Measurements from ENCODE around the gene TMEM151B. TPM values are rescaled to one million over a fixed set of nuclear protein-coding genes. Genes with fewer than 3 reads are reported as not detected.
"Not testable (repeated sequence)": the region's sequence is repeated elsewhere in the genome, so short reads cannot be mapped to it uniquely, and the experiment has no call there.

The TMEM151B gene
- polyA plus RNA-seq, 4 donors = 0.41 to 1.4 (median 0.98) TPM

DNA sequence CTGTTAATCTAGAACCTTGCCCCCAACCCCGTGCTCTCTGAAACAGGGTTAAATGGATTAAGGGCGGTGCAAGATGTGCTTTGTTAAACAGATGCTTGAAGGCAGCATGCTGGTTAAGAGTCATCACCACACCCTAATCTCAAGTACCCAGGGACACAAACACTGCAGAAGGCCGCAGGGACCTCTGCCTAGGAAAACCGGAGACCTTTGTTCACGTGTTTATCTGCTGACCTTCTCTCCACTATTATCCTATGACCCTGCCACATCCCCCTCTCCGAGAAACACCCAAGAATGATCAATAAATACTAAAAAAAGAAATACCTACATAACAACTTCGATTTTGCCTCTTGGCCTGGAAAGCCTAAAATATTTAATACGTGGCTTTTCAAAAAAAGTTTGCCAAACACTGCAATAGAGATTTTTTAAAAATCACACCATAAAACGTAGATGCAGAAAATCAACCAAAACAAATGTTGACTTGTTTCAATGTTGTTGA, 46.9 kb downstream of the TMEM151B start:
- not testable (repeated sequence) for DNase-seq (ENCODE audit: low read depth in 4 of 4, low spot score in 2 of 4)

DNA sequence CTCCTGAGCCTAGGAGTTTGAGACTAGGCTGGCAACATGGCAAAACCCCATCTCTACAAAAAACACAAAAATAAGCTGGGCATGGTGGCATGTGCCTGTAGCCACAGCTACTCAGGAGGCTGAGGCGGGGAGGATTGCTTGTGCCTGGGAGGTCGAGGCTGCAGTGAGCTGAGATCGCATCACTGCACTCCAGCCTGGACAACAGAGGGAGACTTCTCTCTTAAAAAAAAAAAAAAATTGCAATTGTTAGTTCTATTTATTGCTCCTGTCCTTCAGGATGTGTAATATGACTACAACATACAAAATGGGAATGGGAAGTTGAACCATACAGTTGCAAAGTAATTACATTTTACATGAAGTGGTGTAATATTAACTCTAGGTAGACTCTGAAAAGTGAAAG, 51.0 kb downstream of the TMEM151B start:
- no peak for DNase-seq (ENCODE audit: low read depth in 4 of 4, low spot score in 2 of 4)

DNA sequence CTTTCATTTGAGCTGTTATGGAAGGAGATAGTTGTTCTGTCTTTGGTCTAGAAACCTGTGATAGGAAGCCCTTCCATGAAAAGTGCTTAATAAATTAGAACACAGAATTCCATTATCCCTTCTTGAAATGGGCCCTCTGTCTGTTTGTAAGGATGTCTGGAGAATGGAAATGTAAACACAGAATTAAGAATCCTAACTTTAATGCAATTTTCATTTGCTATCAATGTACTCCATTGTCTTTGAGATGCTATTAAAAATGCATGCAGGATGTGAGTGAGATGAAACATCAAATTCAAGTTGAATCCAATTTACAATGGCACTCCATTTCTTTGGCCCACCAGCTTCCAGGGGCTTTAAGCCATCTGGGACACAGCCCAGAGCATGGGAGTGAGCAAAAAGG, 56.8 kb downstream of the TMEM151B start:
- DNase-seq (ENCODE audit: low read depth in 4 of 4, low spot score in 2 of 4) = no peak

DNA sequence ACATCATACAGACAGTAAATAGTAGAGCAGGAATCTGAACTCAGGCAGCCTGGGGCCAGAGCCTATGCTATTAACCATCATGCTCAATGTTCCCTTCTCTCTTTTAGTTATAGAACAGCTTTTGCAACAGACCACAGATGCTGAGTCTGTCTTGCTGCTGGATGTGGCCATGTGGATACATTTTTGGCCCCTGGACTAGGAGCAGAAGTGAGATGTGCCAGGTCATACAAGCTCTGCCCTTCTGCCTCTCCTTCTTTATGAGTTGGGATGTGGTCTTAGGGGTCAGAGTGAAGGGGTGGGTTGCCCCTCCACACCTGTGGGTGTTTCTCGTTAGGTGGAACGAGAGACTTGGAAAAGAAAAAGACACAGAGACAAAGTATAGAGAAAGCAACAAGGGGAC, 57.5 kb downstream of the TMEM151B start:
- DNase-seq (ENCODE audit: low read depth in 4 of 4, low spot score in 2 of 4) = no peak

DNA sequence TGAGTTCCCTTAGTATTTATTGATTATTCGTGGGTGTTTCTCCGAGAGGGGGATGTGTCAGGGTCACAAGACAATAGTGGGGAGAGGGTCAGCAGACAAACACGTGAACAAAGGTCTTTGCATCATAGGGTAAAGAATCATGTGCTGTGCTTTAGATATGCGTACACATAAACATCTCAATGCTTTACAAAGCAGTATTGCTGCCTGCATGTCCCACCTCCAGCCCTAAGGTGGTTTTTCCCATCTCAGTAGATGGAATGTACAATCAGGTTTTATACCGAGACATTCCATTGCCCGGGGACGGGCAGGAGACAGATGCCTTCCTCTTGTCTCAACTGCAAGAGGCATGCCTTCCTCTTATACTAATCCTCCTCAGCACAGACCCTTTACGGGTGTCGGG, 58.0 kb downstream of the TMEM151B start:
- DNase-seq (ENCODE audit: low read depth in 4 of 4, low spot score in 2 of 4) = not testable (repeated sequence)

DNA sequence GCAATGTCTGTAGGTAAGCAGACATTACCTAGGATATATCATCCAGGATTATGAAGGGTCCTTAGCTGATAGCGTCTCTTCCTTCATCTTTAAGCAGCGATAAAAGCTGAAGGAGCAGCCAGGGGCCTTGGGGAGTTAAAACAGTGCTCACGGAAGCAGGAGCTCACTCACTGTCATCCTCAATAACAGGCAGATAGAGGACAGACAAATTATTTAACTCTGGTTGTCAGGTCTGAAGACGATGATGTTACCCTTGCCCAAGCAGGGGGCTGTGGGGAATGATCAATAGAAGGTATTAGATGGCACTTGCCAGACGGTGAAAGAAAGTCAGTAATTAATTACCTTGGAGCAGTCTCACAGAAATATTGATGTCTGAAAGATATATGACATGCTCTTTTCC, 59.6 kb downstream of the TMEM151B start:
- DNase-seq (ENCODE audit: low read depth in 4 of 4, low spot score in 2 of 4) = no peak

DNA sequence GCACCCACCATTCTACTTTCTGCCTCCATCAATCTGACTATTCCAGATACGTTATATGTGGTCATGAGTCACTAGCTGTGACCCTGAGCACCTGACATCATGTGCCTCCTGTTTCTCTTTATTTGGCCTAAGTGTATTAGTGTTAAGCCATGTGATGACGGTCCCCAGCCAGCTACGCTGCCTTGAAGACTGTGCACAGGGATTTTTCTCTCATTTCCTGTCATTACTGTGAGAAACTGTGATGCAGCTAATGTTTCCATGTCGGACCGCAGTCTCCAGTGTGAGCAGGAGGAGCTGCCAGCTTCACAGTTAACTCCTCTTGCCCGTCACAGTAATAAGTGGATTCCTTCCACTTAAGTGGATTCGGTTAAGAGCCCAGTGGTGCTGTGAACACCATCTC, 62.3 kb downstream of the TMEM151B start:
- no peak for DNase-seq (ENCODE audit: low read depth in 4 of 4, low spot score in 2 of 4)

DNA sequence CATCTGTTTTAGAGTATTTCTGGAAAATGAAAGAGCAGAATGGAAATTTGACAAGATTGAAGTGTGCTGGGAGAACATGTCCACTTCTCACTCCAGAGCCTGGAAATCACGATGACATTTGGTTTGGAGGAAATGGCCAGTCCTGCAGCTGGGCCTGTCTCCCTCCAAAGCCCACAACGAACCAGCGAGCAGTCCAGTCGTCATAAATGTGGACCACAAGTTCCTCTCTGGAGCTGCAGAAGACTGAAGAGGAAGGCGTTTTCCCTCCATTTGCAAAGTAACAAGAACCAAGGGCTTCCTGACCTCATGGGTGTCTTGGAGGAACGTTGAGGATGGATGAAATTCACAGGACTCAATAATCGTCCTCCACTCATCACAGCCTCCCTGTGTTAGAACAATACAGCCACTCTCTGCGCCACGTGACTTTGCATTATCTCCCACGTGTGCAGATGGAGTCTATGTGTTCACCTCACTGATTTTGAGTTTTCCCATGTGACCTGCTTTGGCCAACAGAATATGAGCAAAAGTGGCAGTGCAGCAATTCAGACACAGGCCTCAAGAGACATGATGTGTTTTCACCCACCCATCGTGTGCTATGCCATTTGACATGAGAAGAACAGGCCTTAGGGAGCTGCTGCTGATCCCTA, 63.1 kb downstream of the TMEM151B start:
- DNase-seq (ENCODE audit: low read depth in 4 of 4, low spot score in 2 of 4) = no peak

DNA sequence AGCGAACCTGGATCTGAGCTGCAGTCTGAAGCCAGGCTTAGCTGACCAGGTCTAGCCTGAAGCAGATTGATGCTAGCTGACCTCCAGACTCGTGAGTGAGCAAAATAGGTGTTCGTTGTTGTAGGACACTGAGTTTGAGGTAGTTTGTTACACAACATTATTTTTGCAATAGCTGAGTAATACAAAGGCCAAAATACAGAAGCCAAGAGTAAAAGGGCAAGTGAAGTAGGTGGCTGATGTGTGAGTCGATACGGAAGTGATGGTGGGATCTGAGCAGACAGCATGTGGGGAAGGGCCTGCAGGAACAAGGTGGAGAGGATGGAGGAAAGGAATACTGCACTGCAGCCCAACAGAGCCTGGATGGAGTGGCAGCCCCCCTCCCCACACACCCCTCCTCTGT, 63.7 kb downstream of the TMEM151B start:
- DNase-seq (ENCODE audit: low read depth in 4 of 4, low spot score in 2 of 4) = no peak

DNA sequence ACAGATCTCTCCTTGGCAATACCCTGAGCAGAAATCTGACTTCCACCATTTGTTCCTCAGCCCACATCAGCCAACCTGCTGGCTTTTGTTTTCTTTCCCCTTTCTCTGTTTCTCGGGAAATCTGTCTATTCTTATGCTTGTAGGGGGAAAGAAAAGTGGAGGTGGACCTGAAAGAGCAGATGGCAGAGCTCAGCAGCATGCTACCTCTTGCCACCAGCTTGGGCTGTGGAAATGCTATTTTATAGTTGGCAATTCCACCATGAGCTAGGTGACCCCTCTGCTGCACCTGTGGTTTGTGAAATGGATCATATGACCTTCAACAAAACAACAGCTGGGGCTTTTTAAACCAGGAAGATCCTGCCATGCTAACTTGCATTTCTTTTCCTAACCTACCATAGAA, 65.4 kb downstream of the TMEM151B start:
- no peak for DNase-seq (ENCODE audit: low read depth in 4 of 4, low spot score in 2 of 4)

DNA sequence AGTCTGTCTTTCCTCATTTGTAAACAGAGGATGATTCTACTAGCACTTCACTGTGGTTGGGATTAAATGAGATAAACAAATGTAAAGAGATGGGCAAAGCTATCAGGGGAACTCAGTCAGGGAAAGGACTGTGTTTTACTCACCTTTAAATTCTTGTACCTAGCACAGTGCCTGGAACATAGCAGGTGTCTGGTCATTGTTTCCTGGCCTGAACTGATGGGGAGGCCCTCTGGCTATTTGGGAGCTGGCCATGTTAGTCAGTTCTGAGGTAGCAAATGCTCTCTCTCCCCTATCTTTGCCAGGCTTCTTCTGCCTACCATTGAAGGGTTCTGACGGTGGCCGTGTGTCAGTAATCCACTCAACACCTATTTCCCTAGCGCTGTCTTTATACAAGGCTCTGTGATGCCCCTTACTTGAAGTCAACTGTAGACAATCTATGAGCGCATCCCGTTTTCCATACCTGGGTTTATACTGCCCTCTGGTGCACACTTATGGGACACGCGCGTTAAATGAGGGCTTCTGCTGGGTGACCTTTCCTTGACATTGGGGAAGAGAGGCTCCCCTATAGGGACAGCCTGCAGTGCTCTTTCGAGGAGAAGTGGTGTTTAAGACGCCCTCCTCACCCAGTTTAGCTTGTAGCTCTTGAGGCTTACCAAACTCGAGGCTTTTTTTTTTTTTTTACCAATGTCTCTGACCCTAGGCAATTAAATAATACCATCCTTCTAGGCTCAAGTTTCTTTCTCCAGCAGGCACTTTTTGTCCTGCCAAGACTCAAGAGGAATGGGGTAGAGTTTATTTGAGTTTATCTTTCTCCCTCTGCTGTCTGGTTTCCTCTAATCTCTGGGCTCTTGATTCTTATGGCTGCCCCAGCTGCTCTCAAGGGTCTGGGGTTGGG, 68.2 kb downstream of the TMEM151B start:
- peak in 1 of 4 donors; percentile 44 for DNase-seq (ENCODE audit: low read depth in 4 of 4, low spot score in 2 of 4)

DNA sequence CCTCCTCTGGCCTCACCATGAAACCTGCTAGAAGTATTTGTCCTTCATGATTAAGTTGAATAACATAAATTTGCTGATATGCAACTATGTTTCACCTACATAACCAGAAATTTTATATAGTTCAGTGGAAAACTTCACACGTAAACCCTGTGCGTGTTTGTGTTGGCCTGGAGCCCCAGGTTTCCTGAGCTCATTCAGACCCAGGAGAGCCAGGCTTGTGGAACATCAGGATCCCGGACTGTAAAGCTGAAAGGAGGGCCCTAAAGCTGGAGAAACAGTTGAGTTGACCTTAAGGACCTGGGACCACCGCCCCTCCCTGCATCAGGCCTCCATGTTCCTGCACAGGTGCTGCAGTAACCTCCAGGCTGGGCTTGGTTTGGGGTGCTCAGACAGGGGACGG, 69.1 kb downstream of the TMEM151B start:
- DNase-seq (ENCODE audit: low read depth in 4 of 4, low spot score in 2 of 4) = no peak

DNA sequence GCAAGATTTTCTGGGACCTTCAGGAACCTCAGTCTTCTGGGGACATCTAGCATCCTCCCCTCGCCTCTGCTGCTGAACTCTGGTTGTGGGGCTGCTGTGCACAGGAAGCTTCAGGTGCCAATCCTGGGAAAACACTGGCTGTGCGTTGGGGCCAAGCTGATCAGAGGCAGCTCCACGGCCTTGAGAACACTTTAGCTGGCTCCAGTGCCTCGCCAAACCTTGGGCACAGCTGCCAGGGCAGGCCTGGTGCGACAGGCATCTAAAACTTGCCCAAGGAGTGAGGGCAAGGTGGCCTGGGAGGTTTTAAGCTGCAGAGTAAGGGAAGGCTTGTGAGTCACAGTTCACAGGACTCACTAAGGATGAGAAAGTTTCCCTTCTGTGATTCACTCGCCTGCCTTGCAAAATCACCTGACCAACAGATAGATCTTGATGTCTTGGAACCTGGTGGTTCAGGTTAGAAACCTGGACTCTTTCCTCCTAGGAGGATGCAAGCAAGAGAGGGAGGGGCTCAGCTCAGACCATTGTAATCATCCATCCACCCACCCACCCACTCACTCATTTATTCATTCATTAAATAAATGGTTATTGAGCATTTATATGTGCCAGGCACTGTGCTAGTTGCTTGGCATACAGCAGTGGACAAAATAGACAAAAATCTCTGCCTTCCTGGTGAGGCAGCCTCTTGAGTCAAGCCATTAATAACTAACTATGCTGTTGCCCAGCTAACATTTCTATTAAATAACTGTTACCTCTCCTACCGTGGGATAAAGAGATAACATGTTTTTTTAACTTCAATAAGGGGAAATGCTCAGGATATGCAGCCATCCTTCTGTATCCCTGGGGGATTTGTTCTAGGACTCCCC, 69.7 kb downstream of the TMEM151B start:
- no peak for DNase-seq (ENCODE audit: low read depth in 4 of 4, low spot score in 2 of 4)

DNA sequence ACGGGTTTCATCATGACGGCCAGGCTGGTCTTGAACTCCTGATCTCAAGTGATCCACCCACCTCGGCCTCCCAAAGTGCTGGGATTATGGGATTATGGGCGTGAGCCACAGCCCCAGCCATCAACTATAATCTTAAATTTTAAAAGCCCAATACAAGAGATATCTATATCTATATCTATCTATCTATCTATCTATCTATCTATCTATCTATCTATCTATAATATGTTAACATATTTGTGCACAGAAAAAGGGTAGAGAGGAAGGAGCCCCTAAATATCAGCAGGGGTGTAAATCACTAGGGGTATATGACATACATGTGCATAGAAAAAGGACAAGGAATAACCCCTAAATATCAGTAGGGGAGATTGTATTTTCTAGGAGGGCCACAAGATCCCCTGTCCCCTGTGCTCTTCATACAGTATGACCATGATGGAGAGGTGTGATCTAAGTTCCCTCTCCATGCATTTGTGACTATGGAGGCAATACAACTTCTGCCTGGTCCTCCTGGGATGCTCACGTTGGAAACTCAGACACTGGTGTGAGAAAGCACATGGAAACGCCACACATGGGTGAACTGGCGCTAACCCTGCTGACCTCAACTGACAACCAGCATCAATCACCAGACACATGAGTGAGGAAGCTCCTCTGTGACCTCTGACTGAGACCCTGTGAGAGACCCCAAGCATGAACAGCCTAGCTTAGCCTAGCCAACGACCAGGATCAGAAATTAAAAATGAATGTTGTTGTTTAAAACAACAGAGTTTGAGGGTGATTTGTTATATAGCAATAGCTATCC, 71.0 kb downstream of the TMEM151B start:
- DNase-seq (ENCODE audit: low read depth in 4 of 4, low spot score in 2 of 4) = peak in 1 of 4 donors; percentile 29

DNA sequence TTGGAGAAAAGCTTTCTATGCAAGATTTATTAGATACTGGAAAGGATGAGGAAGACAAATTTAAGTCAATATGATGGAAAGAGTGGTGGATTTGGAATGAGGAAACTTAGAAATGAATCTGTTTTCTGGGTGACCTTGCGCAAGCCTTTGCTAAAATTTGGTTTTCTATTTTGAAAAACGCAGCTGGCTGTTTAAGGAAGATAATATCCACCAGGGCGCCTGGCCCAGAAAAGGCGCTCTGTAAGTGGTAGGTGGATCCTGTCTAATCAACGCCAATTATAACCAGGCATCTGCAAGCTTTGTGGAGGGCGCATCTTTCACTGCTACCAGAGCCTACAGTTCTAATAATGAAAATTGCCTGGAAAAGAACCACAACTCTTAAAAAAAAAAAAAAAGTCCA, 71.8 kb downstream of the TMEM151B start:
- DNase-seq (ENCODE audit: low read depth in 4 of 4, low spot score in 2 of 4) = no peak

DNA sequence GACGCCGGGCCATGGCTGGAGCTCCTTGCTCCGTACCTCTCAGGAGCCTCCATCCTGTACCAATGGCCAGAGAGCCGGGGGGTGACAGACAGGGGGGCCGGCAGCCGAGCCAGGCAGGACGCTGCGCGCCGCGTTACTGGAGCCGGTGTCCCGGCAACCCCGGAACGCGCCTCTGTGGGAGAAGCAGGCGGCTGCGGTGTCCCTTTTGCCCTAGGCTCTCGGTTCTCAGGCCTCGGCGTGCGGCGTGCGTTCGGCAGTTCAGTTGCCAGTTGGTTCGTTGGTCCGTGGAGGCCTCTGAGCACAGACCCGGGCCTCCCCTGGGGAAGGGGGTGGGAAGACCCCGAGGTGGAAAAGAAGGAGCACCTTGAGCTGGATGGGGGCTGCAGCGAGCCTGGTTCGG, 72.2 kb downstream of the TMEM151B start, which contains the start of gene SPATS1:
TSS of gene SPATS1 (plus strand) at position 162 of the 400 bp plus-strand sequence. CDS start 446 bp downstream, outside the sequence.
- peak in 1 of 4 donors; percentile 20 for DNase-seq (ENCODE audit: low read depth in 4 of 4, low spot score in 2 of 4)

DNA sequence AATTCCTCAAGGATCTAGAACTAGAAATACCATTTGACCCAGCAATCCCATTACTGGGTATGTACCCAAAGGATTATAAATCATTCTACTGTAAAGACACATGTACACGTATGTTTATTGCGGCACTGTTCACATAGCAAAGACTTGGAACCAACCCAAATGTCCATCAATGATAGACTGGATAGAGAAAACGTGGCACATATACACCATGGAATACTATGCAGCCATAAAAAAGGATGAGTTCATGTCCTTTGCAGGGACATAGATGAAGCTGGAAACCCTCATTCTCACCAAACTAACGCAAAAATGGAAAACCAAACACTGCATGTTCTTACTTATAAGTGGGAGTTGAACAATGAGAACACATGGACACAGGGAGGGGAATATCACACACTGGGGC, 76.6 kb downstream of the TMEM151B start:
- not testable (repeated sequence) for DNase-seq (ENCODE audit: low read depth in 4 of 4, low spot score in 2 of 4)

DNA sequence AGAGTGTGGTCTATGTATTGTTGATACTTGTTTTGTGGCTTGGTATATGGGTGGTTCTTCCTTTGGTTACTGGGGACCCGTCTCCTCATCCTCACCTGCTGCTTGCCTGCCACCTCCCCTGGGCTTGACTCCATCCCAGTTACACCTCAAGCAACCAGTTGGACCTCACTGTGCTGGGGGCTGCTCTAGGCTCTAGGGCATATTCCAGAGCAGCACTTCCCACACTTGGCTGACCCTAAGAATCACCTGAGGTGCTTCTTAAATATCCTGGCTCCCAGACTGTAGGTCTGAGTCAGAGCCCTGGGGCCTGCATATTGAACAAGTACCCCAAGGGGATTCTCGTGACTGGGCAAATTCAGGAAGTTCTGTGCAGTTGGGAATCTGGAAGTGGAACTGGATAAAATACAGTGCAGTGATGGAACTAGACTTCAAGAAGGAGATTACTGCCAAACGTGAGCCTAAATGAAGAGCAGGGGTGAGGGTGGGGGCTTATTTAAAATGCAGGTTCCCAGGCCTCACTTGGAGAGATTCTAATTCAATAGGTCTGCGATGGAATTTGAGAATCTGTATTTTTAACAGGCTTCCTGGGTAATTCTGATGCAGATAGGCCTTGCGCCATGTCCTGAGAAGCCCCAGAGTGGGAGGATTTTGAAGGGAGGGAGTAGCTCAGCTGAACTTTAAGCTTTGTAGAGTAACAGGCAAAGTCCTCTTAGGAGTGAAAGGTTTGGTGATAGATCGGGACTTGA, 79.8 kb downstream of the TMEM151B start:
- no peak for DNase-seq (ENCODE audit: low read depth in 4 of 4, low spot score in 2 of 4)

DNA sequence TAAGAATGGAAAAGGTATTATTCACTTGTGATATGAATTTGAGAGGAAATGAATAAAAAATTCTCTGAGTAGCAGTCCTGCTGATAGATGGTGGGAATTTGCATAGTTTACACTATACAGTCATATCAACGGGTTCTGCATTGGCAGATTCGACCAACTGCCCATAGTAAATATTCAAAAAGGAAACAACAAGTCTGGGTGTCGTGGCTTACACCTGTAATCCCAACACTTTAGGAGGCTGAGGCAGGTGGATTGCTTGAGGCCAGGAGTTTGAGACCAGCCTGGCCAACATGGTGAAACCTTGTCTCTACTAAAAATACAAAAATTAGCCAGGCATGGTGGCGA, 80.4 kb downstream of the TMEM151B start:
- DNase-seq (ENCODE audit: low read depth in 4 of 4, low spot score in 2 of 4) = not testable (repeated sequence)
